Measurements from ENCODE around the gene UTF1. TPM values are rescaled to one million over a fixed set of nuclear protein-coding genes. Genes with fewer than 3 reads are reported as not detected.

Gene UTF1
- total RNA-seq, 2 experiments from 2014 or later, result not detected

DNA sequence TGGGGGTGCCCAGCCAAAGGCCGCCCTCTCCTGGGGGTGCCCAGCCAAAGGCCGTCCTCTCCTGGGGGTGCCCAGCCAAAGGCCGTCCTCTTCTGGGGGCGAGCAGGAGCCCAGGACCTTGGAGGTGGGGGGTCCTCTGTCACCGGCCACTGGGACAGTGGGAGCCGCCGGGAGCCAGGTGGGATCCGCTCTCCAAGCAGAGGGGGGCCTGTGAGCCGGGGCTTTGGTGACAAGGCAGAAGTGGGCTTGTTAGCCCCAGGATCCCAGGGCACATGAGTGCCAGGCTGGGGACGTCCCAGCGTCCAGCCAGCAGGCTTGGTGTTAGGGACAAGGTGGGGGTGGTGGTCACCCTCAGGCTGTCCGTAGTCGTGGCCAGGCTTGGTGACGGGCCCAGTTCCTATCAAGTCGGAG is 29.4 kb upstream of the UTF1 start:
- DNase-seq (ENCODE audit: low spot score), result no peak
- ChIA-PET CTCF (ENCODE audit: unreplicated experiment) (no interaction called here), POLR2A (no interaction called here)
- H3K79me2 ChIP-seq (ENCODE audit: insufficient read depth, low read depth, low read length), result no peaks in the 10 kb centered on the region
- no peak overlapping the region for H3K4me3 ChIP-seq (ENCODE audit: low read depth, low read length, poor library complexity, severe bottlenecking)
- no peak overlapping the region for H3K4me2 ChIP-seq (ENCODE audit: low read length)
- H3K4me1 ChIP-seq (ENCODE audit: insufficient read depth, low read length, poor library complexity, severe bottlenecking), result no peaks in the 10 kb centered on the region
- H3K36me3 ChIP-seq (ENCODE audit: insufficient read depth, low read length), result no peaks in the 10 kb centered on the region
- H3K9me3 ChIP-seq (ENCODE audit: low read length), result no peaks in the 10 kb centered on the region
- H2AFZ ChIP-seq (ENCODE audit: low read length), result no peak overlapping the region
- no TSS peak for BruUV-seq (replicated peaks)
- no peaks in the 10 kb centered on the region for H3K9me2 ChIP-seq (ENCODE audit: insufficient read depth, low read length)
- no peak for TF ChIP-seq EZH2phosphoT487 (IDR thresholded peaks at IDR 0.05; ENCODE audit: borderline replicate concordance, low read depth, low read length)
- TF ChIP-seq, protein P1, sequence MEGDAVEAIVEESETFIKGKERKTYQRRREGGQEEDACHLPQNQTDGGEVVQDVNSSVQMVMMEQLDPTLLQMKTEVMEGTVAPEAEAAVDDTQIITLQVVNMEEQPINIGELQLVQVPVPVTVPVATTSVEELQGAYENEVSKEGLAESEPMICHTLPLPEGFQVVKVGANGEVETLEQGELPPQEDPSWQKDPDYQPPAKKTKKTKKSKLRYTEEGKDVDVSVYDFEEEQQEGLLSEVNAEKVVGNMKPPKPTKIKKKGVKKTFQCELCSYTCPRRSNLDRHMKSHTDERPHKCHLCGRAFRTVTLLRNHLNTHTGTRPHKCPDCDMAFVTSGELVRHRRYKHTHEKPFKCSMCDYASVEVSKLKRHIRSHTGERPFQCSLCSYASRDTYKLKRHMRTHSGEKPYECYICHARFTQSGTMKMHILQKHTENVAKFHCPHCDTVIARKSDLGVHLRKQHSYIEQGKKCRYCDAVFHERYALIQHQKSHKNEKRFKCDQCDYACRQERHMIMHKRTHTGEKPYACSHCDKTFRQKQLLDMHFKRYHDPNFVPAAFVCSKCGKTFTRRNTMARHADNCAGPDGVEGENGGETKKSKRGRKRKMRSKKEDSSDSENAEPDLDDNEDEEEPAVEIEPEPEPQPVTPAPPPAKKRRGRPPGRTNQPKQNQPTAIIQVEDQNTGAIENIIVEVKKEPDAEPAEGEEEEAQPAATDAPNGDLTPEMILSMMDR (conservative IDR thresholded peaks at IDR 0.05; ENCODE audit: low read length), result no peak
- no peaks in the 10 kb centered on the region for H4K20me1 ChIP-seq (ENCODE audit: insufficient read depth, low read length)
- intact Hi-C loops (cut with micrococcal nuclease; ENCODE audit: unreplicated experiment), result no loop called here
- H3K27ac ChIP-seq (ENCODE audit: low read depth, low read length, poor library complexity, severe bottlenecking), result no peak overlapping the region

DNA sequence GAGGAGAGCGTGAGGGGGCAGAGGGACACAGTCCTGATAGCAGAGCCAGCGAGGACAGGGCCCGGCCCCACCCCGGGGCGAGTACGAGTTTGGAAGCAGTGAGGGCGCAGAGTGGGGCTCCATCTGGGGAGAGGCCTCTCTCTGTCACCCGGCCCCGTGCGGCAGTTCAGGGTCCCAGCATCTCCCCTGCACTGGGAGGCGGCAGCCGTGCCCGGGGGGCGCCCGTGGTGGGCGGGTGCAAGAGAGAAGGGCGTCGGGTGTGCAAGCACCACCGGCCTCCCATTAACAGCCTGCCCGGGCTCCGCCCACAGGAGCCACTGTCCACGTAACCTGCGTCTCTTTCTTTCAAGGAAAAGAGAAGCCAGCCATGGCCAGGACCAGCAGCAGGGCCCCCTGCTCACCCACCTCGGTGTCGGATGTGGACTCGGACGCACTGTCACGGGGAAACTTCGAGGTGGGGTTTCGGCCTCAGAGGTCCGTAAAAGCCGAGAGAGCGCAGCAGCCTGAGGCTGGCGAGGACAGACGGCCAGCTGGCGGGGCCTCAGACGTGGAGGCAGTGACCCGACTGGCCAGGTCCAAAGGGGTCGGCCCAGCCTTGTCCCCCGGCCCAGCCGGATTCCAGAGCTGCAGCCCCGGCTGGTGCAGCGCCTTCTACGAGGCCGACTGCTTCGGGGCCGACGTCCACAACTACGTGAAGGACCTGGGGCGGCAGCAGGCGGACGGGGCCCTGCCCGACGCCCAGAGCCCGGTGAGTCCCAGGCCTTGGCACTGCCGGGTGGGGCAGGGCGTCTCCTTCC is 28.7 kb upstream of the UTF1 start:
- intact Hi-C loops (cut with micrococcal nuclease; ENCODE audit: unreplicated experiment), result no loop called here

More for the DNA sequence above, 28.7 kb upstream of the UTF1 start:
- no peaks in the 10 kb centered on the region for H3K4me1 ChIP-seq (ENCODE audit: insufficient read depth, low read length, poor library complexity, severe bottlenecking)
- H3K4me3 ChIP-seq (ENCODE audit: low read depth, low read length, poor library complexity, severe bottlenecking), result no peak overlapping the region
- no peak overlapping the region for H3K27ac ChIP-seq (ENCODE audit: low read depth, low read length, poor library complexity, severe bottlenecking)
- TF ChIP-seq EZH2phosphoT487 (IDR thresholded peaks at IDR 0.05; ENCODE audit: borderline replicate concordance, low read depth, low read length), result no peak
- TF ChIP-seq, protein P1 (conservative IDR thresholded peaks at IDR 0.05; ENCODE audit: low read length), result no peak
- no peaks in the 10 kb centered on the region for H3K9me2 ChIP-seq (ENCODE audit: insufficient read depth, low read length)
- DNase-seq (ENCODE audit: low spot score), result no peak
- no TSS peak for BruUV-seq (replicated peaks)
- ChIA-PET CTCF (ENCODE audit: unreplicated experiment) (no interaction called here), POLR2A (no interaction called here)
- no peaks in the 10 kb centered on the region for H3K9me3 ChIP-seq (ENCODE audit: low read length)
- H2AFZ ChIP-seq (ENCODE audit: low read length), result no peak overlapping the region
- no peaks in the 10 kb centered on the region for H4K20me1 ChIP-seq (ENCODE audit: insufficient read depth, low read length)
- H3K36me3 ChIP-seq (ENCODE audit: insufficient read depth, low read length), result no peaks in the 10 kb centered on the region
- H3K4me2 ChIP-seq (ENCODE audit: low read length), result no peak overlapping the region
- H3K79me2 ChIP-seq (ENCODE audit: insufficient read depth, low read depth, low read length), result no peaks in the 10 kb centered on the region

All from OCI-LY7 (cell line).